ENCODE data around the gene PTX4.

The PTX4 gene

DNA sequence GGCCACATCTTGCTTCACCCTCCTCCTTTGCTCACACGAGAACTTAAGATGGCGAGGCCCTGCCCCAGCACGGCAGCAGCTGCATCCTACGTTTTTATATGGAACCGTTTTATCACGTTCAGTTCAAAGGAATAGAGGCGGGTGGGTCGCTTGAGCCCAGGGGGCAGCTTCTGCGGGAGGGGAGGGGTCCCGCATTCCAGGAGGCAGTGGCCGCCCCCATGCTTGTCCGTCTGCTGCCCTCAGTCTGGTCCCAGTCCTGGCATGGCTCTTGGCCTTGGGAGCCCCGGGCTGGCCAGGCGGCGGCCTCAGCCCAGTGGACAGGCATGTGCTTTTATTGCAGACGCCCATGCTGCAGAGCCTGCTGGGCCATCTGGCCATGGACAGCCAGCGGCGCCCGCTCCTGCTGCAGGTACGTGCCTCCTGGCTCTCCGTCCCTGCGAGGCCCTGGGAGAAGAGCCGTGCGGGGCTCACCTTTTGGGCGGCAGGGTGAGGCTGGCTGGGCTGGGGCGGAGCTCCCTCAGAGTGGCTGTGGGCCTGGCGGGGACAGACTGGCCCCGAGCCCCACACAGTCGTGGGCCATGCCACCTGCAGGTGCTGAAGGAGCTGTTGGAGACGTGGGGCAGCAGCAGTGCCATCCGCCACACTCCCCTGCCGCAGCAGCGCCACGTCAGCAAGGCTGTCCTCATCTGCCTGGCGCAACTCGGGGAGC, 11.2 kb upstream of the PTX4 start:
- DNase-seq, result no peak

DNA sequence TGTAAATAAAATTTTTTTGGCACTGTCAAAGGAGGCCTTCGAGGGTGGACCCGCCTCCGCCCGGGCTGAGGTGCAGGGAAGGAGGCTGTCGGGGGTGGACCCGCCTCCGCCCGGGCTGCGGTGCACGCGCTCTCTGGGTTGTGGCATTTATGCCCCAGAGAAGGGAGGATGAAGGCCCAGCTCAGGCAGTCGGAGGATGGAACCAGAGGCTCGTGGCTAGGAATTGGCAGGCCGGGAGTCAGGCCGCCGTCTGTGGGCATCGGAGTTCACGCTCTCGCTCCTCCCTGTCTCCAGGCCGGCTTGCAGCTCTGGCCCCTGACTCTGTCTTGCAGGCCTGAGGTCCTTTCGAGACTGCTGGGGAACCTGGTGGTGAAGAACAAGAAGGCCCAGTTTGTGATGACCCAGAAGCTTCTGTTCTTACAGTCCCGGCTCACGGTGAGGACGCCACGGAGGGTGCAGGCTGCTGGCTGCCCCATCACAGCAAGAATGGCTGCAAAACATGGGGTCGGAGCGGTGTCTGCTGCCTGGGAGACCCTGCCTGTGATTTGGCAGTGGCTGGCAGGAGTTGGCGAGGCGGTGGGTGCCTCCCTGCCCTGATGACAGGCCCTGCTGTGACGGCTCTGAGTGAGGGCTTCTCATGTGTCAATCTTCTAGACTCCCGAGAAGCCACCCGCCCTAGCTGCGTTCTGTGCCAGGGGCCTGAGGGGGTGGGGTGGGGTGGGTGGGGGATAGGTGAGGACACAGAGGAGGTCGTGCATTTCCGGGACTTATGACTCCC, 10.3 kb upstream of the PTX4 start:
- DNase-seq, result no peak

DNA sequence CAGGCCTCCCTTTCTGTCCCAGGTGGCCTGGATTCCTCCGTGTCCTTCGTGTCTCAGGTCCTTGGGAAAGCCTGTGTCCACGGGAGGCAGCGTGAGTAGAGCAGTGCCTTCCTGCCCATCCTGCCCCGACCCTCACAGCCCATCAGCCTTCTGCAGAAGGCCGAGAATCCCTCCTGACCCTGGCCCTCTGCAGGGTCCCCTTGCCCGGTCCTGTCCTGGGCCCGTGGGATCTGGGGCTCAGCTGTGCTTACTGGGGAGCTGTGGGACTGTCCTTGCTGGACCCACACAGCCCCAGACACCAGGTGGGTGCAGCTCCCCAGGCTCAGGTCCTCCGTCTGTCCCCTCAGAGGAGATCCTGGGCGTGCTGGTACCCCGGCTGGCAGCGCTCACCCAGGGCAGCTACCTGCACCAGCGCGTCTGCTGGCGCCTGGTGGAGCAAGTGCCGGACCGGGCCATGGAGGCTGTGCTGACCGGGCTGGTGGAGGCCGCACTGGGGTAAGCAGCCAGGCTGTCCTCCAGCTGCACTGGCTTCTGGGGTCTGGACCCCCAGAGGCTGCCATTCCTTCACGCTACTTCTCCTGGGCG, 8.4 kb upstream of the PTX4 start:
- no peak for DNase-seq

DNA sequence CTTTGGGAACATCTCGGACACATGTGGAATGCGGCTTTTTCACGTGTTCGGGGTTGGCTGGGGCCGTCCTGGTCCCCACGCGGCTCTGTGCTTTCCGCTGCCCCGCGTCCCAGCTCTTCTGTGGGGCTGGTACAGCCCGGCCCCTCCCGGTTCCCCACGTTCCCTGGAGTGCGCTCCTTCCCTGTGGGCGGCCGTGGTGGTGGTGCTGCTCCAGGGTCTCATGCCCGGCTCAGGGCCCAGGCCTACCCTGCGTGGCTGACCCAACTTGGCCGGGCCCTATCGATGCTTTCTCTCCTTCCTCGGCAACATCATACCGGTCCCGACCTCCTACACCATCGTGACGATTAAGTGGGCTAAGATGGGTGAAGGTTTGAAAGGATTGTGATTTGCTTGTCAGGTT, 7.7 kb upstream of the PTX4 start:
- no peak for DNase-seq

DNA sequence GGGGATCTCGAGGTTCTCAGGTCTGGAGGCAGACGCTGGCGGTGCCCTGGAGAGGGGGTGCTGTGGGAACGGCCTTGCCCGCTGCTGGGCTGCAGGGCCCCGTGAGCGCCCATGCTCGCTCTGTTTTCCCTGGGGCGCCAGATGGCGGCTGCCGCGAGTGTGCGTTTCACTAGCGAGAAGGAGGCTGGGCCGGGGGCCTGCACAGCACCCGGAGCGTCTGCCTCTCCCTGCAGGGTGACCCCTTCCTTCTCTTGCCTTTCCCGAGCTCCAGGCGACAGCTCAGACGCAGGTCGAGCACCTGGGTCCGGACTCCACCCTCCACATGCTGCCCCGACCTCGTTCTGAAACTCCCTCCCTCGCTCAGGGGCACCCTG, 7.1 kb upstream of the PTX4 start:
- no peak for DNase-seq

DNA sequence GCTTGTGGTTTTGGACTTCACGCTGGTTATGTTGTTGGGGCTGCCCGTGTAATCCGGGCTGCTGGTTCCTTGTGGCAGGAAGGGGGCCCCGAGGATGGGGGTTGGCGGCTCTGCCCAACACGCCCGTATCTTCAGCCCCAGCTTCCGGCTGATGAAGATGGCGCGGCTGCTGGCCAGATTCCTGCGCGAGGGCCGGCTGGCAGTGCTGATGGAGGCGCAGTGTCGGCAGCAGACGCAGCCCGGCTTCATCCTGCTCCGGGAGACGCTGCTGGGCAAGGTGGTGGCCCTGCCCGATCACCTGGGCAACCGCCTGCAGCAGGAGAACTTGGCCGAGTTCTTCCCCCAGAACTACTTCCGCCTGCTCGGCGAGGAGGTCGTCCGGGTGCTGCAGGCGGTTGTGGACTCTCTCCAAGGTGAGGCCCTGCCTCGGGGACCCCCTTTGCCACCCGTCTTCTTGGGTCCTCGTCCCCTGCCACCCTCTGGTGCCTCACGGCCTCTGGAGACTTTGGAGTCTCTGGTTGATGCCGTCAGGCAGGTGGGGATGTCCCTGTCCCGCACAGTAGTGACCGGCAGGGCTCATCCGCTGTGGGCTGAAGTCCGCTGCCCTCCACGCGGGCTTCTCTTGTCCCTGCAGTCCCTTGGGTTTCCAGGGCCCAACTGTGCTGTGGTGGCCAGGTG, 6.6 kb upstream of the PTX4 start:
- DNase-seq, result no peak

DNA sequence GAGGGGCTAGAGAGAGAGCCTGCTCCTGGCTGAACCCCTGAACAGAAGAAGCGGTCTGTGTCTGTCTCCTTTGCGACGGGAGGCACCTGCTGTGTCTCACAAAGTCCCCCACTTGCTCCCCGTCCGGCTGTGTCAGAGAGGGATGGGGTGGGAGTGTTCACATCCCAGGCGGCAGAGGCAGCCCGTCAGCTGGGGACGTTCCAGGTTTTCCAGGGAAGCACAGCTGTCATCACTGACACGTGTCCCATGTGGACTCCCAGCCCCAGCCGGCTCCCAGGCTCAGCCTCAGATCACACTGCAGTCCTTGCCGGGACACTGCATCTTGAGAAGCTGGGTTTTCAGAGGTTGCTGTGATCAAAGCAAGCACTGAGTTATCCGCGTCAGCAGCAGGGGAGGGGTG, 6.0 kb upstream of the PTX4 start:
- DNase-seq, result no peak

DNA sequence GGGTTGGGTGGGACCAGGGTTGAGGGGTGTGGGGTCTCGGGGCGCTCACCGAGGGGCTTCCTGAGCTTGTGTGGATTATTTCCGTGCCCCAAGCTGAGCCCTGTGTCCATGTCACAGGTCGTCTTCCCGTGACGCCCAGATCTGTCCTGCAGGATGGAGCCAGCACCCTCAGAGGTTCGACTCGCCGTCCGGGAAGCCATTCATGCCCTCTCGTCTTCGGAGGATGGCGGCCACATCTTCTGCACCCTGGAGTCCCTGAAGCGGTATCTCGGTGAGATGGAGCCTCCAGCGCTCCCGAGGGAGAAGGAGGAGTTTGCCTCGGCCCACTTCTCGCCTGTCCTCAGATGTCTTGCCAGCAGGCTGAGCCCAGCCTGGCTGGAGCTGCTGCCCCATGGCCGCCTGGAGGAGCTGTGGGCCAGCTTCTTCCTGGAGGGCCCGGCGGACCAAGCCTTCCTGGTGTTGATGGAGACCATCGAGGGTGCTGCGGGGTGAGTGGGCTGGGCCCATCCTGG, 5.4 kb upstream of the PTX4 start:
- DNase-seq, result no peak

DNA sequence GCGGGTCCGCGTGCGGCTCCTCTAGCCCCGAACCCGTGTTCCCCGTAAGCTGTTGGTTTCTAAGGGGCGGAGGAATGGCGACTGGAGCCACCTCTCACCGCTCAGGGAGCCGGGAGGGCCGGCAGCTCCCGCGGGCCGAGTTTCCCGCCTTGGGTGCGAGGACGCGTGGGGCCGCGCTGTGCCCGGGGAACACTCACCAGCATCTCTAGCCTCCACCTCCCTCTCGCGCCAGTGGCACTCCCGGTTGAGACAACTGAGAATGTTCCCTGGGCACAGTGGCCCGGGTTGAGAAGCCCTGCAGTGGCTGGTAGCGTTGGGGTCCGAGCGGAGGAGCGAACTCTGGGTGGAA, 5.0 kb upstream of the PTX4 start:
- no peak for DNase-seq

DNA sequence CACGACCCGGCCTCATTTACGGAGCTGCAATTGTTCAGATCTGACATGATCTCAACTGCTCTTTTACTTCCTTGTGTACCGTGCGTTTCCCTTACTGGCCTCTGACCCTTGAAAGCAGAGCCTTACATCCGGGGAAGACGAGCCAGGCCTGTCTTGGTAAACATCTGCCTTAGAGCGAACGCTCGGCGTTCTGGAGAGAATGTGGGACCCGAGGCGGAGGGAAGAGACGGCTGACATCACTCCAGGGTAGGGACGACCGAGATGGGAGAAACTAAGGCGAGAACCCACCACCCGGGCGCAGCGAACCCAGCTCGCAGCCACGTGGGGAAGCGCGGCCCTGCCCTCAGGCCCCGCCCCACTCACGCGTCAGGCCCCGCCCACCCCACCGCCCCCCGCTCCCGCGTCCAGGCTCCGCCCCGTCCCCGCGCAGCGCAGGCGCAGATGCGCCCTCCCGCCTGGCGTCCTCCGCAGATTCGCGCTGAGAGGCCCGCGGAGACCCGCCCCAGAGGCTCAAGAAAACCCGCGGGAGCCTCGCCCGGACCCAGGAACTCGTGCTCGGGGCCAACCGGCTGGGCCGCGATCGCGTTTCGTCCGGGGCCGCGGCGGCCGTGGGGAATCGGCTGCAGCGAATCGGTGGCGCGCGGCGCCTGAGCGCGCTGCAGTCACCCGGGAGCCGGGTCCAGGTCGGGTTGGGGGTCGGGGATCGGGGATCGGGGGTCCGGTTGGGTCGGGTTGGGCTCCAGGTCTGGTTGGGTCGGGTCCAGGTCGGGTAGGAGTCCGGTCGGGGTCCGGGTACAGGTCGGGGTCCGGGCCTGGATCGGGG, 4.4 kb upstream of the PTX4 start, which contains the start of gene TELO2:
TSS of gene TELO2 (plus strand) at position 438 of the 823 bp plus-strand sequence. CDS start 922 bp downstream, outside the sequence.
- DNase-seq, result peak; percentile 83 to 90

DNA sequence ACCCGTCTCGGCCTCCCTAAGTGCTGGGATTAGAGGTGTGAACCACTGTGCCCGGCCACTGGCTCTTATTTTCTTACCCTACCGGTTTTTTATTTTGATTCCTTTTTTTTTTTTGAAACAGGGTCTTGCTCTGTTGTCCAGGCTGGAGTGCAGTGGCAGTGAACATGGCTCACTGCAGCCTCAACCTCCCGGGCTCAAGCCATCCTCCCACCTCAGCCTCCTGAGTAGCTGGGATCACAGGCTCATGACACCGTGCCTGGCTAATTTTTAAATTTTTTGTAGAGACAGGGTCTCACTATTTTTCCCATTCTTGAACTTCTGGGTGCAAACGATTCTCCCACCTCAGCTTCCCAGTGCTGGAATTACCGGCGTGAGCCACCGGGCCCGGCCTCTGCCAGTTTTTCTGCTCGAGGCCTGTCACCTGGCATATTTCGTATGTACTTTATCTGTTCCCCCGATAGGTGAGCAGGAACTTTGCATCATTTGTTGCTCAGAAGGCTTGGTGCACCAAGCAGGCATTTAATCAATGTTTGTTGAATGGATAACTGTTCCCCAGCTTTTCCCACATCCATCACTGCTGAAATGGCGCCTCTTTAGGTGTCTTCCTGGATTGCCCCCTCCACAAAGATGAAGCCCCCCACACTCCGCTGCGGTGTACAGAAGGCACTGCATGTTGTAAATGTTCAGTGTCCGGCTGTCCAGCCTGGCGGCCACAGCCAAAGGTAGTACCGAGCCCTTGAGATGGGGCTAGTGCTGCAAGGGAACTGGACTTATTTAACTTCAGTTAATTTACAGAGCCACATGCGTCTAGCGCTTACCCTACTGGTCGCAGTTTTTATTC, 3.6 kb upstream of the PTX4 start:
- no peak for DNase-seq

DNA sequence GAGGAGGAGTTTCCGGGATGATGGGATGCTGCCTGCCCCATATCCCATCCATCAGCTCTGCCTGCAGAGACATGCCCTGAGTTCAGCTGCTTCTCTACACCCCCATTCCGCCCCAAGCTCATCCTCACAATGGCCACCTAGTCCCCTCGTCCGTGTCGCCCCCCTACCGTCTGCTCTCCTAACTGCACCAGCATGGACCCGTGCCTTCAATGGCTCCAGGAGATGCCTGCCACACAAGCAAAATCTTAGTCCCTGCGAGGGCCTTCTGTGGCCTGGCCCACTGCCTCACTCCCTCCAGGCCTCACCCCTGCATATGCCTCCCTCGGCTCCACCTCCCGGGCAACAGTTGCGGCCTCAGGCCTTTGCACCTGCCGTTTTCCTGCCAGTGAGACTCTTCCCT, 2.6 kb upstream of the PTX4 start:
- DNase-seq, result no peak

DNA sequence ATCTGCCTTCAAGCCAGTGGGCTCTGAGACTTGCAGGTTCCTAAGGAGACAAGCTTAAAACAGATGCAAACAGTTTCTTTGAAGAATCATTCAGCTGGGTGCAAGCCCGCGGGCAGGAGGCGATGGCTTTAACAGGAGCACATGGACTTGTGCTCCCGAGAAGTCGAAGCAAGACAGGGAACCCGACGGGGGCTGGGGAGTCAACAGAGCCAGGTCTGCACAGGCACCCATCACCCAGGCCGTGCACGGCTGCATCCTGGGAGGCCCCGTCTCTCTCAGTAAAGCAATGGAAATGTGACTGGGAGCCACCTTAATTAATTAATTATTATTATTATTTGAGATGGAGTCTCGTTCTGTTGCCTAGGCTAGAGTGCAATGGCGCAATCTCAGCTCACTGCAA, 333 bp upstream of the PTX4 start:
- DNase-seq, result no peak

DNA sequence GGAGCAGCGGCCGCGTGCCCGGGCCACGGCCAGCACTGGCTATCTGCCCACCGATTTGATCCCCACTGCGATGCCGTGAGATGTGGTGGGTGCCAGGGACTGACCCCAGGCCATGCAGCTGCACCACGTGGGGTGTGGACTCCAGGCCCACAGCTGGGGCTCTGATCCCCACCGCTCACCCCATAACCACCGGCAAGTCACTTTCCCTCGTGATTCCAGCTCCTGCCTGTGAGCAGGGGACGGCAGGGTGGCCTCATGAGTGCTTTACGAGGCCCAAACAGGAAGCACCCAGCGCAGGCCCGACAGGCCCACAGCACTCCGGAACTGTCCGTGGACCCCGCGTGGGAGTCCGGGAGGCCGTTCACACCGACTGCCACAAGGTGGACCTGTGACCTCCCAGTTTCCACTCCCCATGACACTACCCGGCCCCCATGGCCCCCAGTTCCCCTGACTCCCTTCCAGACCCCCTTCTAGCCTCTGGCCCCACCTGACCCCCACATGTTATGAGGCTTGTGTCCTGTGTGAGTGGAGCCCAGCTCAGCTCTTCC, 616 bp downstream of the PTX4 start:
- DNase-seq, result no peak

DNA sequence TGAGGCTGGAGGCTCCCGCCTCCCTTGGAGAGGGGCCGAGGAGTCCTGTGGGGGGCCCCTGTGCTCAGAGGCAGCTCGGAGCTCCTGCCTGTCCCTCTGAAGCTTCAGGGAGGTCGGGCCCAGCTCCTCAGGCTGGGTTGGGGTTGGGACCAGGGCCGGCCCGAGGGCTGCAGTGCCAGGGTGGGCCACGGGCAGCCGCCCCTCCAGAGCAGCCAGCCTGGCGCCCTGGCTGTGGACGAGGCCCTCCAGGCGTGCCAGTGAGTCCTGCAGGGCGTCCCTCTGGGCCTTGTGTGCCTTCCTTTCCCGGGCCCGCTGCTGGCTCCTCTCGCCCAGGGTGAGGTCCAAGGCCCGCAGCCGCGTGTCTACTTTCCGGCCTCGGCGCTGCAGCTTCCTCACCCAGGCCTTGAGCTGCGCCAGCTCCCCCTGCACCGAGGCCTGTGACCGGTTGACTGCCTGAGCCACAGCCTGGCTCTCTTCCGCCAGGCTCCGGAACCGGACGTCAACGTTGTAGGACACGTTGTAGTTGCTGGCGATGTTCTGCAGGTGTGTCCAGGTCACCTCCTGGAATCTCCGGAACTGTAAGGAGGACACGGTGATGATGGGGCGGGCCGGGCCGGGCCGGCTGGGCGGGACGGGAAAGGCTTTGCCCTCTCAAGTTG, 1.2 kb downstream of the PTX4 start:
- DNase-seq, result no peak

DNA sequence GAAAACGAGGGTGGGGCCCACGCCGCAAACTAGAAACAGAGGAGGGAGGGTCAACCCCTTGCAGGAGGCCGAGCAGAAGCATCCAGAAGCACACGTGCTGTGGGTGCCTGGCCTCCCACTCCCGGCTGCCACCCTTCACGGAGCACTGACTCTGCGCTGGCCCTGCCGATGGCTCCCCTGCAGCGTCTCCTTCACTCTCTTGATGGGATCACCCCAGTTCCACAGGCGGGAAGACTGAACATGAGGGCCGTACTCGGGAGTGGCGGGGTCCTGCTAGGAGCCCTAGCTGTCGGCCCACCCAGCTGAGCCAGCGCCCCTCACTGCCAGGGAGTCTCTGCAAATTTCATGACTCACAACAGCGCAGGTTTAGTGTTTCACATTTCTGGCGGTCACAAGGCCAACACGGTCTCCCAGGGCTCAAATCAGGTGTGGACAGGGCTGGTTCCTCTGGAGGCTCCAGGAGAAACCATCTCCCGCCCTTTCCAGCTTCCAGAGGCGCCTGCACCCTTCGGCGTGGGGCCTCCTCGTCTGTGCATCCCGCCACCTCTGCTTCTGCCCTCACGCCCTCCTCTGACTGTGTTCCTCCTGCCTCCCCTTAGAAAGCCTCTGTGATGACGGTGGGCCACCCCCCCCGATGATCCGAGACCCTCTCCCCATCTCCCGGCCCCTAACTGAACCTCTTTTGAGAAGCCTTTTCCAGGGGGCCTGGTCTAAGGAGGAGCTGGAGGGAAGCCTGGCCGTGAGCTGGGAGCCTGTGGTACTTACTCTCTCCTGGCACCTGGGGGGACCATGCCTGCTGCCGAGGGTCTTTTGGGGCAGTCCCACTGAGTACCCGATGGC, 2.0 kb downstream of the PTX4 start:
- no peak for DNase-seq

DNA sequence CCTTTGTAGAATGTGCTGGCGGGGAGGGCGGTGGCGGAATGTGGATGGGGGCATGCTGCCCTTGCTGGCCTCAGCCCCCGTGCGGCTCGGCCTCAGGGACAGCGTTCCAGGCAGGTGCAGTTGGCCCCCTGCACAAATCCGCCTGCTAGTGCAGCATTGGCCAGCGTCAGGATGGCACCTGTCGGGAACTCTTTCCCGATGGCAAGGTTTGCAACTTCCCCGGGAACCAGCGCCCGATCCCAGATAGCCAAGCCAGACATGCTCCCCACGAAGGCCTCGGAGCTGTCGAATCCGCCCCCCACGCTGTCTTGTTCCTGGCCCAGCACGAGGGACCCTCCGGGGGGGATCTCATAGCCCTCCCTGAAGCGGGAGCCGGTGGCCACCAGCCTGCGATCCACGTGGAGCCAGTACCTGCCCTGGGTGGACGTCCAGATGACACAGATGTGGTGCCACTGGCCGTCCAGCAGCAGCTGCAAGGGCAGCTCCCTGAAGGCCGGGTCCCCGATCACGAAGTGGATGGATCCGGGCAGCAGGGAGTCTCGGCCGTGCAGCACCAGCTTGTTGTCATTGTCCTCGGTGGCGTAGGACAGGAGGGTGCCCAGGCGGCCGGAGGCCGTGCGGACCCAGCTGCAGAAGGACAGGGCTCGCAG, 2.8 kb downstream of the PTX4 start:
- no peak for DNase-seq

DNA sequence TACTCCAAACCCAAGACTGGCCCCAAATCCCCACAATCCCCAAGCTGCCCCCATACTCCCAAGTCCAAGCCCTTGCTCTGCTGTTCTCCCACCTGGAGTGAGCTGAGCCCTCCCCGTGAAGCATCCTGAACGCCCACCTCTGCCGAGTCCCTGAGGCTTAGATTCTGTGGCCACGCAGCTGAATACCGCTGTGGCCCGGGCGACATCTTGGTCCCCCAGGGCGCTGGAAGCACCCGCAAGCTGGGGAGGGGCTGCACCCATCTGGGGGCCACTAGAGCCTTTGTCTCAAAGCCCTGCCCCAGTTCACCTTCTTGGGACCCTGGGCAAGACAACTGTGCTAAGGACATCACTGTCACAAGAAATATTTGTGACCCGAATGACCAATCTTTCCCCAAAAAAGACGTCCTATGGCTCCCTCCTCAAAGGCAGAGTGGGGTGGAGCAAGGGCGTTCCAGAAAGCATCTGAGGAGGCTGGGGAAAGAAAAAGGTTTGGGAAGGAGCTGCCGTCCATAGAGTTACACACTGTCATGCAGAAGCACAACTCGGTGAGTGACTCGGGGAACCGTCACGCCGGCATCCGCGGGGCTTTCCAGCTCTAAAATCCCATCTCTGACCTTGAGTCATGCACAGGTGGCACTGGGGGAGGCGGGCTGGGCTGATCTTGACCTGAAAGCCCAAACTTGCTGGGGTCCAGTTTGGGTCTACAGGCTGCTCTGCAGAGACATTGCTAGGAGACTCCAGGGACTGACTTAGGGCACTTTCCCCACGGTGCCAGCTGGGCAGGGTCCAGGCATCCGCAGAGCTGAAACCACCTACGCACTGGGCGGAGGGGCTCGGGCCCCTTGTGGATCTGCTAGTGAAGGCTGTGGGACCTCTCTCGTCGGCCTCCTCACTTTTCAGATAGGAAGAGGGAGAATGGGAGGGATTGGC, 6.6 kb downstream of the PTX4 start:
- DNase-seq, result no peak
